HCT116 (cell line): ENCODE measurements around the gene RMDN3. TPM values are rescaled to one million over a fixed set of nuclear protein-coding genes. Genes with fewer than 3 reads are reported as not detected.

Experiments used
- ATAC-seq: fragments of 200-7000 bp; cut with Tn5 transposase; 2 replicates; pipeline ENCODE4 v1.9.1; 2020; ENCODE audit warnings: mild to moderate bottlenecking, moderate library complexity
- BruUV-seq: library from RNA; stranded (reverse); fragments of 400-500 nt; replicated peaks from 2 replicates; lab custom pipeline; 2021; lab: Mats Ljungman, UMichigan
- CTCF ChIA-PET: fragments of 300-600 bp; sonication (Branson Sonifier 250); formaldehyde crosslinking; loops from one replicate; lab custom pipeline; 2021; ENCODE audit warnings: antibody characterized with exemption; lab: Charles Lee
- POLR2A ChIA-PET: fragments of 300-600, 350-600 bp; sonication (Branson Sonifier 250); formaldehyde crosslinking; loops from one replicate; lab custom pipeline; 2021; ENCODE audit warnings: antibody characterized with exemption; lab: Charles Lee
- RAD21 ChIA-PET, 2 experiments: fragments of 300-600 bp; sonication (Branson Sonifier 250); formaldehyde crosslinking; loops; one replicate each; lab custom pipeline; 2023; ENCODE audit warnings: low total read pairs in 2 of 2; ENCODE audit not compliant: uncharacterized antibody in 2 of 2, unreplicated experiment in 2 of 2, low non-redundant PET in 1 of 2; lab: Charles Lee
- DNase-seq: peaks from one replicate; pipeline ENCODE4 v3.0.0-alpha.2; 2010; ENCODE audit warnings: low read depth, low spot score
- H2AFZ ChIP-seq: fragments of 200-600 bp; shearing (Covaris generic), sonication (generic); 2 replicates; pipeline ENCODE4 v1.6.1; 2017; ENCODE audit warnings: low read depth, mixed run types, mixed read lengths, antibody characterized with exemption, low read length; ENCODE audit not compliant: poor library complexity, severe bottlenecking
- H3K27ac ChIP-seq: 2 replicates; pipeline ENCODE4 v1.5.1; 2012; ENCODE audit warnings: low read depth, low read length
- H3K27me3 ChIP-seq: fragments of 200-600 bp; sonication (generic); 2 replicates; pipeline ENCODE4 v1.6.1; 2016; ENCODE audit warnings: mixed run types, low read length, mixed read lengths; ENCODE audit not compliant: insufficient read depth
- H3K36me3 ChIP-seq, 2 experiments: fragments of 200-500 bp in 1 of 2; fragments of 200-600 bp in 1 of 2; sonication (Bioruptor generic) in 1 of 2; sonication (generic) in 1 of 2; 2 replicates each; pipeline versions ENCODE4 v1.5.1 to v1.6.1; 2014 to 2016; ENCODE audit warnings: low read length in 2 of 2, inconsistent platforms in 1 of 2, mixed read lengths in 1 of 2, mixed run types in 1 of 2; ENCODE audit not compliant: insufficient read depth in 2 of 2, control insufficient read depth in 1 of 2
- H3K4me1 ChIP-seq, 2 experiments: fragments of 200-600 bp in 1 of 2; sonication (generic) in 1 of 2; 2 replicates each; pipeline versions ENCODE4 v1.5.1 to v1.6.1; 2012 to 2017; ENCODE audit warnings: low read length in 2 of 2, inconsistent platforms in 1 of 2, mild to moderate bottlenecking in 1 of 2, mixed read lengths in 1 of 2, mixed run types in 1 of 2, moderate library complexity in 1 of 2; ENCODE audit not compliant: insufficient read depth in 2 of 2, control insufficient read depth in 1 of 2
- H3K4me2 ChIP-seq: fragments of 200-600 bp; sonication (generic); 2 replicates; pipeline ENCODE4 v1.6.1; 2017; ENCODE audit warnings: mixed run types, low read length, mixed read lengths
- H3K4me3 ChIP-seq, 2 experiments: fragments of 200-600 bp in 1 of 2; sonication (generic) in 1 of 2; replicated peaks in 1 of 2; 2 replicates each; pipeline ENCODE4 v1.5.1; 2011 to 2016; ENCODE audit warnings: low read length in 2 of 2, control low read depth in 1 of 2, low read depth in 1 of 2, mild to moderate bottlenecking in 1 of 2, mixed read lengths in 1 of 2, mixed run types in 1 of 2
- H3K79me2 ChIP-seq: fragments of 200-600 bp; sonication (generic); 2 replicates; pipeline ENCODE4 v1.6.1; 2017; ENCODE audit warnings: mild to moderate bottlenecking, mixed run types, low read length, moderate library complexity, mixed read lengths; ENCODE audit not compliant: insufficient read depth
- H3K9ac ChIP-seq: fragments of 200-600 bp; sonication (generic); 2 replicates; pipeline ENCODE4 v1.6.1; 2016; ENCODE audit warnings: low read length, mixed read lengths
- H3K9me2 ChIP-seq: fragments of 200-600 bp; sonication (generic), shearing (Covaris generic); 2 replicates; pipeline ENCODE4 v1.6.1; 2017; ENCODE audit warnings: mixed run types, mild to moderate bottlenecking, moderate library complexity; ENCODE audit not compliant: insufficient read depth
- H3K9me3 ChIP-seq, 2 experiments: fragments of 200-500 bp in 1 of 2; fragments of 200-600 bp in 1 of 2; sonication (Bioruptor generic) in 1 of 2; sonication (generic) in 1 of 2; 2 replicates each; pipeline ENCODE4 v1.6.1; 2014 to 2017; ENCODE audit warnings: low read length in 2 of 2, mixed read lengths in 2 of 2, inconsistent platforms in 1 of 2, low read depth in 1 of 2, mild to moderate bottlenecking in 1 of 2, mixed run types in 1 of 2, moderate library complexity in 1 of 2; ENCODE audit not compliant: control insufficient read depth in 1 of 2, insufficient read depth in 1 of 2
- H4K20me1 ChIP-seq: fragments of 200-600 bp; sonication (generic), shearing (Covaris generic); 2 replicates; pipeline ENCODE4 v1.6.1; 2017; ENCODE audit warnings: mixed run types, mild to moderate bottlenecking, moderate library complexity; ENCODE audit not compliant: insufficient read depth
- CTCF ChIP-seq, 3 experiments: fragments of 200-600 bp in 1 of 3; sonication (generic) in 1 of 3; IDR thresholded peaks in 2 of 3; conservative IDR thresholded peaks in 1 of 3; 2 replicates each; pipeline ENCODE4 v1.5.1; 2012 to 2017; ENCODE audit warnings: low read depth in 2 of 3, low read length in 2 of 3, antibody characterized with exemption in 1 of 3, borderline replicate concordance in 1 of 3, control low read depth in 1 of 3, mild to moderate bottlenecking in 1 of 3, mixed read lengths in 1 of 3, mixed run types in 1 of 3, moderate library complexity in 1 of 3; ENCODE audit not compliant: insufficient read depth in 1 of 3
- EGR1 ChIP-seq: IDR thresholded peaks from 2 replicates; pipeline ENCODE4 v1.6.1; 2012; ENCODE audit warnings: low read depth
- ELF1 ChIP-seq: IDR thresholded peaks from 2 replicates; pipeline ENCODE4 v1.6.1; 2012; ENCODE audit warnings: low read depth, borderline replicate concordance
- EZH2phosphoT487 ChIP-seq: fragments of 200-600 bp; IDR thresholded peaks from 2 replicates; pipeline ENCODE4 v1.6.1; 2018; ENCODE audit warnings: antibody characterized with exemption, borderline replicate concordance
- JUND ChIP-seq: IDR thresholded peaks from 2 replicates; pipeline ENCODE4 v1.6.1; 2012
- ZFX ChIP-seq: fragments of 450-650 bp; IDR thresholded peaks from 2 replicates; pipeline ENCODE4 v1.6.1; 2017
- ZNF274 ChIP-seq: fragments of 200-500 bp; sonication (Bioruptor generic); IDR thresholded peaks from 2 replicates; pipeline ENCODE4 v1.6.1; 2014; ENCODE audit warnings: mild to moderate bottlenecking, low read depth, low read length, inconsistent platforms
- intact Hi-C: fragments of 100-400 bp; cut with micrococcal nuclease; formaldehyde crosslinking; loops from 2 replicates; pipeline ENCODE4 v1.10.0; 2022
- total RNA-seq: library from RNA; stranded (reverse); gene quantifications from one replicate; pipeline ENCODE4 v1.2.1, GENCODE V29; 2021; ENCODE audit not compliant: unreplicated experiment
- TF ChIP-seq, protein P1 (sequence below): IDR thresholded peaks from 2 replicates; pipeline ENCODE4 v1.6.1; 2012

The RMDN3 gene
- total RNA-seq, 1 experiment from 2014 or later = 21.5 TPM

GRCh38 chr15:40787991-40788390, 32.9 kb upstream of the RMDN3 start:
- no peak for DNase-seq
- peaks cover 82 to 91% of the 10 kb centered on the region in 2 experiments for H3K4me1 ChIP-seq
- H3K4me2 ChIP-seq = peak overlapping the region; percentile 76
- no peaks in the 10 kb centered on the region for H3K9me2 ChIP-seq
- H3K9me3 ChIP-seq = no peaks in the 10 kb centered on the region
- H2AFZ ChIP-seq = no peak overlapping the region
- BruUV-seq = no TSS peak
- TF ChIP-seq ELF1 (no peak), JUND (no peak), EGR1 (no peak), EZH2phosphoT487 (no peak), ZFX (0 out of 2 replicates have a peak, but pooled peaks have one; percentile 14), ZNF274 (no peak), CTCF (IDR thresholded peaks at IDR 0.05 in 2 of 3, conservative IDR thresholded peaks at IDR 0.05 in 1 of 3; ENCODE audit: borderline replicate concordance in 1 of 3, insufficient read depth in 1 of 3, low read depth in 2 of 3, low read length in 2 of 3) (no peak)
- TF ChIP-seq, protein P1, sequence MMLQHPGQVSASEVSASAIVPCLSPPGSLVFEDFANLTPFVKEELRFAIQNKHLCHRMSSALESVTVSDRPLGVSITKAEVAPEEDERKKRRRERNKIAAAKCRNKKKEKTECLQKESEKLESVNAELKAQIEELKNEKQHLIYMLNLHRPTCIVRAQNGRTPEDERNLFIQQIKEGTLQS = no peak
- ChIA-PET POLR2A (interaction anchor here (0.6 to 1.9 kb wide), 10 partner anchors 9 to 444 kb away, joined by 3 to 9 read pairs (median 4); partner anchors contain the start of genes CHAC1, DNAJC17 and ZFYVE19), RAD21 (interaction anchor here (1.3 to 1.5 kb wide), 2 partner anchors 58 to 106 kb away, joined by 3 read pairs; partner anchors contain the start of gene VPS18 (in 1 of the 2)), CTCF (interaction anchor here (0.6 to 6.0 kb wide), 5 partner anchors 70 to 557 kb away, joined by 3 to 49 read pairs (median 10); partner anchors contain the start of gene VPS18)
- intact Hi-C loops = loop anchor here (1.0 to 10.0 kb wide), 3 partner anchors 57 to 193 kb away; partner anchors contain the start of genes KNL1, SPINT1 and VPS18
- no peaks in the 10 kb centered on the region for H3K36me3 ChIP-seq
- H3K9ac ChIP-seq = peak overlapping the region; percentile 64
- peak overlapping the region; percentile 99 for H3K27ac ChIP-seq
- H3K27me3 ChIP-seq = no peaks in the 10 kb centered on the region
- peaks cover 36% of the 10 kb centered on the region for H3K79me2 ChIP-seq
- peaks cover 12% of the 10 kb centered on the region; the same call in 1 of the 2 replicates for H4K20me1 ChIP-seq
- peak; percentile 54 for ATAC-seq
- peak overlapping the region; percentile 21 to 47 for H3K4me3 ChIP-seq
